NCI-H146 (cell line): Measurements from ENCODE around the gene SIX5.

Experiments used
- DNase-seq: peaks from one replicate; lab custom pipeline; 2025; lab: John Stamatoyannopoulos, UW

Gene SIX5

DNA sequence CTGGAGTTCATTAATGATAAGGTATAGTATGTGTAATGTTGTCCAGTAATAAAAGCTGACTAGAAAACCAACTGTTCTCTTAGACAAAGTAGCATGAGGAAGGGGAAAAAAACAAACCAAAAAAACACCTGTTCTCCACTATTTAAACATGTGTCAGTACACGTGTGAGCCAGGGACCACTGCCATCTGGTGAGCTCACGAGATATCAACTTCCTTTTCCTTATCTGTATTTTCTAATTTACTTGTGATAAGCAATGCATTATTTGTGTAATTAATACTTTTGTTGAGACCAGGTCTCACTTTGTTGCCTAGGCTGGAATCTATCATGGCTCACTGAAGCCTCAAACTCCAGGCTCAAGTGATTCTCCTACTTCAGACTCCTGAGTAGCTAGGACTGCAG is 4.3 kb upstream of the SIX5 start:
- peak; percentile 16 for DNase-seq

DNA sequence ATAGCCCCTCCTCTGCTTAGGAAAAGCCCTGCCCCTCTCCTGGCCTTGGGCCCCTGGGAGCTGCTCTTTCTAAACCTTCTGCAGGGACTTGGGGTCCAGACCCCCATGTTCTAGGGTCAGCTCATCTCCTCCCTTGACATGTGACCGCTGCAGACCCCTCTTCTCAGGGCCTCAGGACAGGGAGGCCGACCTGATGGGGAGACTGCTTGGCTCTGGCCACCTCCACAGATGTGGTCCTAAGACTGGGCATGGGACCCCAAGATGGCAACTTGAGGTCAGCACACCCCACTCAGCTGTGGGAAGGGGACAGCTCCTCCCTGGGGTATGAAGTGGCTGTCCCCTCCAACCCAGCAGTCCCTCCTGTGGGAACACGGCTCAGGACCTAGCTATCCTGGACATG is 3.9 kb upstream of the SIX5 start:
- DNase-seq: no peak

DNA sequence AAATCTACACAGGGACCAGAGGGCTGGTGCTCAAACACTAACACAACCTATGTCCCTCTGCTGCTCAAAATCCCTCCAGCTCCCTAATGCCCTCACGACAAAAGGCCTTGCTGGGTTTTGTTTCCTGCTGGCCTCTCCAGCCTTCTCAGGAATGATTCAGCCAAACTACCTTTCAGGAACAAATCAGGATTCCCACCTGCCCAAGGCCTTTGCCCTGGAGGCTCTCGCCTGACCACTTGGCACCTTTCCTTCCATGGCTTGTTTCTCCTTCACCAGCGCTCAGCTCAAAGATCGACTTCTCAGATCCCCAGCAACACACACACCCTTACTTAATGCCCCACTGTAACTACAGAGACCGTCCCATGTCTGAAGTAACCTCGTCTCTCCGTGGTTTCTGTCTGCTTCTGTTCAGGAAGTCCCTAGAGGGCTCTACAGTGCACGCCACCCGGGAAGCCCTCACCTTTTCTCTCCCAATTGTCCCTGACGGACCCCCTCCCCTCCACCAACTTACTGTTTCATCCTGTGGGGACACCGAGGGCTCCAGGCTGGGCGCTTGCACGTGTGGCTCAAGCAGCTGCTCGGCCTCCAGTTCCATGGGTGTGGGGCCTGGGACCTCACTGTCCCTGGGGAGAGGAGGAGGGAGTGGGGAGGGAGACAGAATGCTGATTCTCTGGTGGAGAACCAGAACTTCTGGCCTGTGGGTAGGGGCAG is 3.2 kb upstream of the SIX5 start:
- DNase-seq: no peak

DNA sequence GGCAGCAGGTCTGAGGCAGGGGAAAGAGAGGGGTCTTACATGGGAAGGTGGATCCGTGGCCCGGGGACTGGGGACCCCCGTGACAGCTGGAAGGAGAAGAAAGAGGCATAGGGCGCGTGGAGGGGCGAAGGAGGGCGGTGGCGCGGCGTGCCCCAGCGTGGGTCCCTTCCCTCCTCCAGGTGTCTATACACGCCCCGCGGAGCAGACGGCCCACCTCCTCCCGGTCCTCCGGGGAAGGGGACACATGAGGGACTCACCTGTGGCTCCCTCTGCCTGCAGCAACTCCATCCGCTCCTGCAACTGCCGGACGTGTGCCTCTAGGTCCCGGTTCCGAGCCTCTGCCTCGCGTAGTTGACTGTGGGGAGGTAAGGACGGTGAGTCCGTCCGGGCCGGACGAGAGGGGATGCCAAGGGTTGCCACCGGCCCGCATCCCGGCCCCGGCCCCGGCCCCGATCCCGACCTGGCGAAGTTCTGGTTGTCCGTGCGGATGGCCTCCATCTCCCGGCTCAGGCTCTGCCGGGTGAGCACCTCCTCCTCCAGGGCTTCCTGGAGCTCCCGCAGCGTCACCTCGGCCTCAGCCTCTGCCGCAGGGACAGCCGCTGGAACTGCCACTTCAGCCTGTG is 2.4 kb upstream of the SIX5 start:
- DNase-seq: no peak

- DNase-seq: peak; percentile 99
Observed at GRCh38 chr19:45770192-45771101, 1.4 kb upstream of the SIX5 start.

DNA sequence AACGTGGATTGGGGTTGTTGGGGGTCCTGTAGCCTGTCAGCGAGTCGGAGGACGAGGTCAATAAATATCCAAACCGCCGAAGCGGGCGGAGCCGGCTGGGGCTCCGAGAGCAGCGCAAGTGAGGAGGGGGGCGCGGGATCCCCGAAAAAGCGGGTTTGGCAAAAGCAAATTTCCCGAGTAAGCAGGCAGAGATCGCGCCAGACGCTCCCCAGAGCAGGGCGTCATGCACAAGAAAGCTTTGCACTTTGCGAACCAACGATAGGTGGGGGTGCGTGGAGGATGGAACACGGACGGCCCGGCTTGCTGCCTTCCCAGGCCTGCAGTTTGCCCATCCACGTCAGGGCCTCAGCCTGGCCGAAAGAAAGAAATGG is 754 bp upstream of the SIX5 start:
- DNase-seq: peak; percentile 62

DNA sequence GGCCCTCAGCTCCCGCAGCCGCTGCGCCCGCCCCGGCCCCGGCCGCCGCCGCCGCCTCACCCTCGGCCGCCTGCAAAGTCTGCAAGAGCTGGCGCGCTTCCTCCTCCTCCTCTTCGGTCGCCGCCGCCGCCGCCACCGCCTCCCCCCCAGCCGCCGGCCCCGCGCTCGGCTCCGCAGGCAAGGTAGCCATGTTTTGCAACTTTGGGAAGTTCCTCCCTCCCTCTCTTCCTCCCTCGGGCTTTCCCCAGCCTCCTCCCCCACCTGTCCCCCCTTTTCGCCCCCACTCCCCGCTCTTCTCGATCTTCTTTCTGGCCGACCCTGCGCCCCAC is 433 bp downstream of the SIX5 start:
- DNase-seq: peak; percentile 58

DNA sequence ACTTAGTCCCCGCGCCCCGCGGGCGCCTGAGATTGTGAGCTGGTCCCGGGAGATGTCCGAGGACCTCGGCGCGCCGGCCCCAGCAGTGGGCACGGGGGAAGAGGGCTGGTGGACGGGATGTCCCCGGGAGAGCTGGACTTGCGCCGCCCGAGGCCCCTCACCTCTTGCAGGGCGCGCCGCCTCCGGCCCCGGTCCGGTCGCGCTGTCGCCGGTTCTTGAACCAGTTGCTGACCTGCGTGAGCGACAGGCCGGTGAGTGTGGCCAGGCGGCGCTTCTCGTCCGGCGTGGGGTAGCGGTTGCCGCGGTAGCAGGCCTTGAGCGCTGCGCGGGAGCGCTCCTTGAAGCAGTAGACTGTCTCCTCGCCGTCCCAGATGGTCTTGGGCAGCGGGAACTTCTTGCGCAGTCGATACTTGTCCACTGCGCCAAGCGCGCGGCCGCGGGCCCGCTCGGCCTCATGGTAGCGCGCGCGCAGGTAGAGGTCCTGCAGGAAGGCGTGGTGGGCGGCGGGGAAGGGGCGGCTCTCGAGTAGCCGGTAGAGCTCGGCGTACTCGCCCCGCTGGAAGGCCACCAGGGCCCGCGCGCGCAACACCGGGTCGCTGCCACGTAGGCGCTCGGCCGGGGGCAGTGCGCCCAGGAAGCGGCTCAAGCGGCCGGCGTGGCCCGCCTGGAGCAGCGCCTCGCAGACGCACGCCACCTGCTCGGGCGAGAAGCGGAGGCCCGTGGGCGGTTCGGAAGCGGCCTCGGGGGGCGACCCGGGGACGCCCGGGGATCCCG is 984 bp downstream of the SIX5 start:
- DNase-seq: peak; percentile 66

DNA sequence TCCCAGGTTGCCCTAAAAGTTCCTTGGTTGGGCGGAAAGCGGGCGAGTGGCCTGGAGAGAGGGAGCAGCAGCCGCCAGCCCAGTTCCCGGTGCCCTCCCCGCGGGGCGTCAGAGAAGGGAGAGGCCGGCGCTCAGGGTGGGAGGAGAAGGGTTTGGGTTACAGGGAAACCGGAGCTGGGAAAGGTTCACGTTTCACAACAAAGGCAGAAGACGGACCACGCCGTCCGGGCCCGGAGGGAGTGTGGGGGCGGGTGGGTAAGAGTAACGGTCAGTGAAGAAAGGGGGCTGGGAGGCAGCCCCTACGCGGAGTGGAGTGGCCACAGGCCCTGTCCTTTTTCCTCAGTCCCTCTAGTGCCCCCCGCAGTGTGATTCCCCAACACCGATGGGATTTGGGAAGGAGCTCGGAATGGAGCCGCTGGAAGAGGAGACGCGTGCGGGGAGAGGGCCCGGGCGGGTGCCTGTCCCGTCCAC is 1.6 kb downstream of the SIX5 start:
- peak; percentile 46 for DNase-seq

DNA sequence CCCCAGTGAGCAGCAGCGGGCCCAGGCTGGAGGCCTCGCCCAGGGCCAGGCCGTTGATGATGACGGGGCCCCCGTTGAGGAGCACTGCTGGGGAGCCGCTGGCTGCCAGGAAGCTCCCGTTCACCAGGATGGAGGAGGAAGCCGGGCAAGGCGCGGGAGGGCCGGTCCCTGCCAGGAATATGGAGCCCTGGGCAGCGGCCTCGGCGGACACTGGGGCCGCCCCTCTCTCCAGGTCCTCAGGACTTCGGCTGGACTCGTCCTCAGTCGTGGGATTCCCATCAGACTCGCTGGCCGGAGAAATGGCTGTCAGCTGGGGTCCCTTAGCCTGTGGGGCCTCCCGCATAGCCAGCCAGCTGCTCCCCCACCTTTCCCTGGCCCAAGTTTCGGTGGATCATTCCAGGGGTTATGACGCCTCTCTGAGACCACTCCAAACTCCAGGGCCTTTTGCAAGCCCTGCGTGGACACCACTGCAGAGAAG is 2.1 kb downstream of the SIX5 start:
- DNase-seq: no peak

DNA sequence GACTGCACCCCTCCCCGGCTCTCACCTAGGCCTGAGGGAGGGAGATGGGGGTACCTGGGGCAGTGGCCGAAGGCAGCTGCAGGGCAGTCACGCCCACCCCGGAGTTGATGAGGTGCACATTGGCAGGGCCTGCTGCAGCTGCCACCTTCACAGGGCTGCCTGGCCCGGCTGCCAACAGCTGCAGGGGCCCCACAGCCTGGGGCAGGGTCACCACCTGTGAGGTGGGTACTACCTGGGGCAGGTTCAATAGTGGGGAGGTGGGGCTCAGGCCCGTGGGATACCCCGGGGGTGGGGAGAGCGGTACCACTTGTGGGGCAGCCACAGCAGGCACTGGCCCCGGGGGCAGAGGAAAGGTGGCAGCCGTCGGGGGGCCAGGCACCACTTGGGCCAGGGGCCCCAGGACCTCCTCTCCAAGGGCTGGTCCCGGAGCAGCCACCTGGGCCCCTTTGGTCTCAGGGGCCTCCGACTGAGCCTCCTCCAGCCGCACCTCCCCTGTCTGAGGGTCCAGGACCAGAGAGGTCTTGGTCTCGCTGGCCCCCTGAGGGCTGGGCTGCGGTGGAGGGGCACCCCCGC is 2.7 kb downstream of the SIX5 start:
- DNase-seq: no peak

GRCh38 chr19:45765702-45766295 is 3.3 kb downstream of the SIX5 start:
- DNase-seq: no peak

GRCh38 chr19:45764945-45765701 is 3.9 kb downstream of the SIX5 start:
- no peak for DNase-seq

DNA sequence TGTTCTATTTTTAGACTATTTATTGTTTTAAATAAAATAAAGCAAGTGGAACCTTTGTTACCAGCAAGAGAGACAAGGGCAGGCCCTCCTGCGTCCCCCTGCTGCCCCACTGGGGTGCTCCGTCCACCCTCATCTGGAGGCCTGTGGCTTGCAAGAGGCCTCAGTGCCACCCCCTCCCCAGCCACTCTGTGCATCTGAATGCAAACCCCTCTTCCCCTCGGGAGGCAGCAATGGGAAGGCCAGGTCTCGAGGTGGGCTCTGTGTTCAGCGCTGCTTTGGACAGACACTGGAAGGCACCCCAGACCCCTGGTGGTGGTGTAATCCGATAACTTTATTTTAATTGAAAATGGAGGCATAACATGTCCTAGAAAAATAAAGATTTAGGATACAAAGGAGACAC is 4.6 kb downstream of the SIX5 start:
- DNase-seq: no peak

GRCh38 chr19:45763691-45764294 is 5.3 kb downstream of the SIX5 start:
- no peak for DNase-seq

- DNase-seq: no peak
Observed at GRCh38 chr19:45762870-45763631, 6.0 kb downstream of the SIX5 start.

DNA sequence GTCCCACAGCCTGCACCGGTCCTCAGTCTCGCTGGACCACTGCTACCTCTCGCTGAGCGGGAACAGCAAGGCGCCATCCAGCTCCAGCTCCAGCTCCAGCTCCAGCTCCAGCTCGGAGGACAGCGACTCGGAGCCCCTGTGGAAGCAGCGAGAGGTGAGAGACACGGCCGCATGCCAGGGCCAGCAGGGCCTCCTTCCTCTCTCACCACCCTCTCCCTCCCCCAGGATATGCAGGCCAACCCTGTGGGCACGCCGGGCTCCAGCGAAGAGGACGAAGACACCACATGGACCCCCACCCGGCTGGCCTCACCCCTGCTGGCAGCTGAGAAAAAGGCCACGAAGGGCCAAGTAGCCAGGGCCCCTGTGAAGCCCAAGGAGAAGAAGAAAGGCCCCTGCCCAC is 7.3 kb downstream of the SIX5 start:
- DNase-seq: no peak

GRCh38 chr19:45758921-45759320 is 10.1 kb downstream of the SIX5 start:
- DNase-seq: no peak

- DNase-seq: no peak
Observed at GRCh38 chr19:45757695-45758094, 11.4 kb downstream of the SIX5 start.
